Stimulated activated memory B cell treated with anti-CD40 and anti-IgM and Interleukin-4, amounts not matched to agents 10 μg/mL and 1 μg/mL and 100 μg/mL, for 72 hours (primary cell): ENCODE measurements around the gene FHIT.

Source experiments
- ATAC-seq: fragments of 150-1000 bp; cut with Tn5 transposase; 2 replicates; pipeline ENCODE4 v1.10.0; 2021
- H3K27ac Mint-ChIP-seq: one replicate; pipeline ENCODE4 v1.8.0; 2022; ENCODE audit warnings: mild to moderate bottlenecking, mixed read lengths
- H3K27me3 Mint-ChIP-seq: one replicate; pipeline ENCODE4 v1.8.0; 2022; ENCODE audit warnings: mixed read lengths
- H3K36me3 Mint-ChIP-seq: one replicate; pipeline ENCODE4 v1.8.0; 2022; ENCODE audit warnings: mixed read lengths
- H3K4me1 Mint-ChIP-seq: one replicate; pipeline ENCODE4 v1.8.0; 2022; ENCODE audit warnings: mixed read lengths
- H3K4me3 Mint-ChIP-seq: one replicate; pipeline ENCODE4 v1.8.0; 2022; ENCODE audit warnings: mild to moderate bottlenecking, moderate library complexity, mixed read lengths
- H3K9me3 Mint-ChIP-seq: one replicate; pipeline ENCODE4 v1.8.0; 2022; ENCODE audit warnings: mixed read lengths

The FHIT gene

GRCh38 chr3:60344340-60344739 is 906.9 kb downstream of the FHIT start:
- H3K27ac Mint-ChIP-seq: no peak overlapping the region
- no peaks in the 10 kb centered on the region for H3K4me1 Mint-ChIP-seq
- no peak overlapping the region for H3K4me3 Mint-ChIP-seq
- no peaks in the 10 kb centered on the region for H3K36me3 Mint-ChIP-seq
- H3K27me3 Mint-ChIP-seq: no peaks in the 10 kb centered on the region
- no peak for ATAC-seq
- no peaks in the 10 kb centered on the region for H3K9me3 Mint-ChIP-seq

- H3K4me3 Mint-ChIP-seq: no peak overlapping the region
- H3K36me3 Mint-ChIP-seq: no peaks in the 10 kb centered on the region
- no peak overlapping the region for H3K27ac Mint-ChIP-seq
- no peak for ATAC-seq
- no peaks in the 10 kb centered on the region for H3K9me3 Mint-ChIP-seq
- H3K27me3 Mint-ChIP-seq: no peaks in the 10 kb centered on the region
- H3K4me1 Mint-ChIP-seq: no peaks in the 10 kb centered on the region
Measured at GRCh38 chr3:60343831-60344230, 907.4 kb downstream of the FHIT start.

- H3K9me3 Mint-ChIP-seq: no peaks in the 10 kb centered on the region
- H3K27me3 Mint-ChIP-seq: no peaks in the 10 kb centered on the region
- no peaks in the 10 kb centered on the region for H3K36me3 Mint-ChIP-seq
- no peaks in the 10 kb centered on the region for H3K4me1 Mint-ChIP-seq
- no peak for ATAC-seq
- no peak overlapping the region for H3K4me3 Mint-ChIP-seq
- H3K27ac Mint-ChIP-seq: no peak overlapping the region
Measured at GRCh38 chr3:60339304-60339703, 911.9 kb downstream of the FHIT start.

GRCh38 chr3:60337421-60337820 is 913.8 kb downstream of the FHIT start:
- H3K27ac Mint-ChIP-seq: no peak overlapping the region
- no peaks in the 10 kb centered on the region for H3K9me3 Mint-ChIP-seq
- no peaks in the 10 kb centered on the region for H3K36me3 Mint-ChIP-seq
- no peaks in the 10 kb centered on the region for H3K27me3 Mint-ChIP-seq
- no peak overlapping the region for H3K4me3 Mint-ChIP-seq
- H3K4me1 Mint-ChIP-seq: no peaks in the 10 kb centered on the region
- ATAC-seq: no peak

GRCh38 chr3:60336061-60336460 is 915.2 kb downstream of the FHIT start:
- Mint-ChIP-seq H3K27ac (no peak overlapping the region), H3K36me3 (no peaks in the 10 kb centered on the region), H3K4me1 (no peaks in the 10 kb centered on the region), H3K9me3 (no peaks in the 10 kb centered on the region), H3K4me3 (no peak overlapping the region), H3K27me3 (no peaks in the 10 kb centered on the region)
- ATAC-seq: no peak

- H3K4me1 Mint-ChIP-seq: no peaks in the 10 kb centered on the region
- H3K36me3 Mint-ChIP-seq: no peaks in the 10 kb centered on the region
- ATAC-seq: no peak
- H3K27me3 Mint-ChIP-seq: no peaks in the 10 kb centered on the region
- H3K9me3 Mint-ChIP-seq: no peaks in the 10 kb centered on the region
- no peak overlapping the region for H3K4me3 Mint-ChIP-seq
- H3K27ac Mint-ChIP-seq: no peak overlapping the region
Measured at GRCh38 chr3:60333710-60334109, 917.5 kb downstream of the FHIT start.

GRCh38 chr3:60330107-60330506 is 921.1 kb downstream of the FHIT start:
- Mint-ChIP-seq H3K36me3 (no peaks in the 10 kb centered on the region), H3K4me1 (no peaks in the 10 kb centered on the region), H3K4me3 (no peak overlapping the region), H3K27me3 (no peaks in the 10 kb centered on the region), H3K9me3 (no peaks in the 10 kb centered on the region), H3K27ac (no peak overlapping the region)
- no peak for ATAC-seq

- Mint-ChIP-seq H3K36me3 (no peaks in the 10 kb centered on the region), H3K9me3 (no peaks in the 10 kb centered on the region), H3K4me3 (no peak overlapping the region), H3K27me3 (no peaks in the 10 kb centered on the region), H3K27ac (no peak overlapping the region), H3K4me1 (no peaks in the 10 kb centered on the region)
- ATAC-seq: no peak
Measured at GRCh38 chr3:60325610-60326170, 925.6 kb downstream of the FHIT start.

- Mint-ChIP-seq H3K4me1 (no peaks in the 10 kb centered on the region), H3K4me3 (no peak overlapping the region), H3K36me3 (no peaks in the 10 kb centered on the region), H3K27me3 (no peaks in the 10 kb centered on the region), H3K27ac (no peak overlapping the region), H3K9me3 (no peaks in the 10 kb centered on the region)
- ATAC-seq: no peak
Measured at GRCh38 chr3:60323651-60324050, 927.6 kb downstream of the FHIT start.

GRCh38 chr3:60323180-60323579 is 928.1 kb downstream of the FHIT start:
- Mint-ChIP-seq H3K27ac (no peak overlapping the region), H3K9me3 (no peaks in the 10 kb centered on the region), H3K4me1 (no peaks in the 10 kb centered on the region), H3K4me3 (no peak overlapping the region), H3K27me3 (no peaks in the 10 kb centered on the region), H3K36me3 (no peaks in the 10 kb centered on the region)
- ATAC-seq: no peak

GRCh38 chr3:60322298-60322856 is 928.9 kb downstream of the FHIT start:
- Mint-ChIP-seq H3K4me1 (no peaks in the 10 kb centered on the region), H3K36me3 (no peaks in the 10 kb centered on the region), H3K27me3 (no peaks in the 10 kb centered on the region), H3K9me3 (no peaks in the 10 kb centered on the region), H3K27ac (no peak overlapping the region), H3K4me3 (no peak overlapping the region)
- ATAC-seq: no peak

GRCh38 chr3:60319179-60319858 is 931.9 kb downstream of the FHIT start:
- no peak overlapping the region for H3K4me3 Mint-ChIP-seq
- no peak overlapping the region for H3K27ac Mint-ChIP-seq
- ATAC-seq: no peak

GRCh38 chr3:60316121-60316797 is 935.0 kb downstream of the FHIT start:
- no peak overlapping the region for H3K27ac Mint-ChIP-seq
- H3K4me3 Mint-ChIP-seq: no peak overlapping the region
- ATAC-seq: no peak

More at GRCh38 chr3:60319179-60319858, 931.9 kb downstream of the FHIT start:
- H3K36me3 Mint-ChIP-seq: no peaks in the 10 kb centered on the region
- H3K27me3 Mint-ChIP-seq: no peaks in the 10 kb centered on the region
- no peaks in the 10 kb centered on the region for H3K4me1 Mint-ChIP-seq
- H3K9me3 Mint-ChIP-seq: no peaks in the 10 kb centered on the region

GRCh38 chr3:60313951-60314461 is 937.2 kb downstream of the FHIT start:
- Mint-ChIP-seq H3K27ac (no peak overlapping the region), H3K36me3 (no peaks in the 10 kb centered on the region), H3K4me3 (no peak overlapping the region), H3K4me1 (no peaks in the 10 kb centered on the region), H3K9me3 (no peaks in the 10 kb centered on the region), H3K27me3 (no peaks in the 10 kb centered on the region)
- ATAC-seq: no peak

More at GRCh38 chr3:60316121-60316797, 935.0 kb downstream of the FHIT start:
- H3K4me1 Mint-ChIP-seq: no peaks in the 10 kb centered on the region
- no peaks in the 10 kb centered on the region for H3K27me3 Mint-ChIP-seq
- no peaks in the 10 kb centered on the region for H3K36me3 Mint-ChIP-seq
- no peaks in the 10 kb centered on the region for H3K9me3 Mint-ChIP-seq

- Mint-ChIP-seq H3K4me1 (no peaks in the 10 kb centered on the region), H3K4me3 (no peak overlapping the region), H3K27ac (no peak overlapping the region), H3K36me3 (no peaks in the 10 kb centered on the region), H3K9me3 (no peaks in the 10 kb centered on the region), H3K27me3 (no peaks in the 10 kb centered on the region)
- no peak for ATAC-seq
Measured at GRCh38 chr3:60313231-60313798, 937.9 kb downstream of the FHIT start.
